ENCODE data around the gene FAM149B1.

FAM149B1 gene

GRCh38 chr10:73163096-73163495, 4.8 kb upstream of the FAM149B1 start:
- Histone ChIP-seq H3K9ac (ENCODE audit: low read length) (no peak overlapping the region), H3K4me2 (ENCODE audit: low read depth, low read length, poor library complexity, severe bottlenecking) (no peak overlapping the region), H3K27ac (ENCODE audit: low read depth, low read length) (no peak overlapping the region)

GRCh38 chr10:73166972-73167371, 947 bp upstream of the FAM149B1 start:
- Histone ChIP-seq H3K27me3 (ENCODE audit: low read length) (no peaks in the 10 kb centered on the region), H3K9ac (ENCODE audit: low read length) (peak overlapping the region; percentile 89), H3K4me2 (ENCODE audit: low read depth, low read length, poor library complexity, severe bottlenecking) (peak overlapping the region; percentile 82), H3K27ac (ENCODE audit: low read depth, low read length) (no peak overlapping the region), H3K4me3 (ENCODE audit: insufficient read depth, low read length, poor library complexity, severe bottlenecking) (peak overlapping the region; percentile 95), H3F3A (ENCODE audit: insufficient read depth) (no peaks in the 10 kb centered on the region), H3K9me2 (replicated peaks; ENCODE audit: insufficient read depth, low read length) (no peaks in the 10 kb centered on the region), H3K9me3 (ENCODE audit: insufficient read depth, low read length) (no peaks in the 10 kb centered on the region), H3K79me2 (ENCODE audit: insufficient read depth, low read length) (peaks cover 56% of the 10 kb centered on the region), H2AFZ (ENCODE audit: low read depth, low read length, severe bottlenecking) (no peak overlapping the region), H4K20me1 (ENCODE audit: low read depth, low read length) (no peaks in the 10 kb centered on the region), H3K36me3 (ENCODE audit: low read length) (0 out of 2 replicates have a peak, but pooled peaks cover 4% of the 10 kb centered on the region)
- no peak for TF ChIP-seq EZH2phosphoT487 (conservative IDR thresholded peaks at IDR 0.05; ENCODE audit: low read length)
- TF ChIP-seq CTCF (IDR thresholded peaks at IDR 0.05; ENCODE audit: insufficient read depth, low read length, poor library complexity, severe bottlenecking) = no peak

More at GRCh38 chr10:73163096-73163495, 4.8 kb upstream of the FAM149B1 start:
- no peaks in the 10 kb centered on the region for H3K9me3 ChIP-seq (ENCODE audit: insufficient read depth, low read length)
- TF ChIP-seq CTCF (IDR thresholded peaks at IDR 0.05; ENCODE audit: insufficient read depth, low read length, poor library complexity, severe bottlenecking) = no peak
- no peak for TF ChIP-seq EZH2phosphoT487 (conservative IDR thresholded peaks at IDR 0.05; ENCODE audit: low read length)
- no peaks in the 10 kb centered on the region for H4K20me1 ChIP-seq (ENCODE audit: low read depth, low read length)
- peaks cover 6% of the 10 kb centered on the region; the same call in 1 of the 2 replicates for H3F3A ChIP-seq (ENCODE audit: insufficient read depth)
- no peak overlapping the region for H3K4me3 ChIP-seq (ENCODE audit: insufficient read depth, low read length, poor library complexity, severe bottlenecking)
- peaks cover 67% of the 10 kb centered on the region for H3K79me2 ChIP-seq (ENCODE audit: insufficient read depth, low read length)
- H3K27me3 ChIP-seq (ENCODE audit: low read length) = no peaks in the 10 kb centered on the region
- no peak overlapping the region for H2AFZ ChIP-seq (ENCODE audit: low read depth, low read length, severe bottlenecking)
- 0 out of 2 replicates have a peak, but pooled peaks cover 6% of the 10 kb centered on the region for H3K36me3 ChIP-seq (ENCODE audit: low read length)
- H3K9me2 ChIP-seq (replicated peaks; ENCODE audit: insufficient read depth, low read length) = no peaks in the 10 kb centered on the region

- TF ChIP-seq CTCF (IDR thresholded peaks at IDR 0.05; ENCODE audit: insufficient read depth, low read length, poor library complexity, severe bottlenecking) (no peak), EZH2phosphoT487 (conservative IDR thresholded peaks at IDR 0.05; ENCODE audit: low read length) (no peak)
- no peaks in the 10 kb centered on the region for H3F3A ChIP-seq (ENCODE audit: insufficient read depth)
- H3K9me2 ChIP-seq (replicated peaks; ENCODE audit: insufficient read depth, low read length) = no peaks in the 10 kb centered on the region
- peak overlapping the region; percentile 89 for H3K9ac ChIP-seq (ENCODE audit: low read length)
- H3K79me2 ChIP-seq (ENCODE audit: insufficient read depth, low read length) = peaks cover 52% of the 10 kb centered on the region
- no peaks in the 10 kb centered on the region for H4K20me1 ChIP-seq (ENCODE audit: low read depth, low read length)
- H3K4me2 ChIP-seq (ENCODE audit: low read depth, low read length, poor library complexity, severe bottlenecking) = peak overlapping the region; percentile 82
- peak overlapping the region; percentile 48 for H3K27ac ChIP-seq (ENCODE audit: low read depth, low read length)
- H2AFZ ChIP-seq (ENCODE audit: low read depth, low read length, severe bottlenecking) = peak overlapping the region; percentile 95
- 0 out of 2 replicates have a peak, but pooled peaks cover 4% of the 10 kb centered on the region for H3K36me3 ChIP-seq (ENCODE audit: low read length)
- no peaks in the 10 kb centered on the region for H3K27me3 ChIP-seq (ENCODE audit: low read length)
- H3K9me3 ChIP-seq (ENCODE audit: insufficient read depth, low read length) = no peaks in the 10 kb centered on the region
- peak overlapping the region; percentile 95 for H3K4me3 ChIP-seq (ENCODE audit: insufficient read depth, low read length, poor library complexity, severe bottlenecking)
Observed at GRCh38 chr10:73167458-73167782, 499 bp upstream of the FAM149B1 start.
